ENCODE results near the gene RPLP2.
A peak's percentile ranks its signal among the peaks of the same experiment; 100 is the strongest.

RPLP2 gene

DNA sequence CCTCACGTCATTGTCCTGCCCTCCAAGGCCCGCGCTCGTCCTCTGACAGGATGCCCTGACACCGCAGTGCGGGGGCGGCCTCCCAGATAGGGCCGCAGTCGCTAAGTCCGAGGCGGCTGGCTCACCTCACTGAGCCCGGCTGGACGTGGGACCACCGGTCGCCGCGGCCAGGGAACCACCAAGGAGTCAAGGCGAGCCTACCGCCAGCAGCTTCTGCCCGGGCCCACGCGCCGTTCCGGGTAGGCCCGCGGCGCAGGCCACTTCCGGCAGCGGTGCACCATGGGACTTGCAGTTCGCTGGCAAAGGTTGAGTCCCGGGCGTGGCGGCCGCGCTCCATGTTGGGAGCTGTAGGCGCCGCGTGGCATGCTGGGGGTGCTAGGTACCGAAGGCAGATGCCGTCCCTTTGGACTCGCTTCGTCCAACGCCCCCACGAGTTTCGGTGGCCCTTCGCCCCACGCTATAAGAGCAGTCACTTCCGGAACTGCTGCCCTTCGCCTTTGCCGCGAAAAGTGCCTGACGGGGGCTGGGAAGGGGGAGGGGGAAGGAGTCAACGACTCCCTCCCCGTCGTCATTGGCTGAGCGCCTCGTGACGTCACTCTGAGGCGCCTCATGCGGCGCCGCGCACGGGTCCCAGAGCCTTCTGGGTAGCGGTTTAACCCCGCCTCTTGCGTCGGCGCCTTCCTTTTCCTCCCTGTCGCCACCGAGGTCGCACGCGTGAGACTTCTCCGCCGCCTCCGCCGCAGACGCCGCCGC is at the start of gene RPLP2:
Gene RPLP2, plus strand, starts transcription at position 681 of the 753 bp plus-strand sequence. CDS start 268 bp downstream, outside the sequence.
- peak; percentile 97 for DNase-seq (ENCODE audit: low spot score)

DNA sequence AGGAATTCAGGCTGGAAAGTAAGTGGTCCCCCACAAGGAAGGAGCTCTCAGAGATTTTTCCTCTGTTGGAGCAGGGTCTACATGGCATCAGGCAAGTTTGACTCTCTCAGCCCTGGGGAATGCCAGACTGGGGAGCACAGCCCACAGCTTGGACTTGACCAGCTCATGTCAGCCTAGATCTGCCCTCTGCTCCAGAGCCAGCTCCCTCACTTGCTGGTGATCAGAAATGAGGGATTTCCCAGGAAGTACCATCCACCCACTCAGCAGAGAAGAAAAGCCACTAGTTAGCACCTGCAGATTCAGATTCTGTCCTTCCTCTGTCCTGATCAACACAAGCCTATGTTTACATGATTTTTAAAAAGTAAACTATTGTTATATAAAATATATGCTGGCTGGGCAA is 49.5 kb upstream of the RPLP2 start:
- no peak for DNase-seq (ENCODE audit: low spot score)

DNA sequence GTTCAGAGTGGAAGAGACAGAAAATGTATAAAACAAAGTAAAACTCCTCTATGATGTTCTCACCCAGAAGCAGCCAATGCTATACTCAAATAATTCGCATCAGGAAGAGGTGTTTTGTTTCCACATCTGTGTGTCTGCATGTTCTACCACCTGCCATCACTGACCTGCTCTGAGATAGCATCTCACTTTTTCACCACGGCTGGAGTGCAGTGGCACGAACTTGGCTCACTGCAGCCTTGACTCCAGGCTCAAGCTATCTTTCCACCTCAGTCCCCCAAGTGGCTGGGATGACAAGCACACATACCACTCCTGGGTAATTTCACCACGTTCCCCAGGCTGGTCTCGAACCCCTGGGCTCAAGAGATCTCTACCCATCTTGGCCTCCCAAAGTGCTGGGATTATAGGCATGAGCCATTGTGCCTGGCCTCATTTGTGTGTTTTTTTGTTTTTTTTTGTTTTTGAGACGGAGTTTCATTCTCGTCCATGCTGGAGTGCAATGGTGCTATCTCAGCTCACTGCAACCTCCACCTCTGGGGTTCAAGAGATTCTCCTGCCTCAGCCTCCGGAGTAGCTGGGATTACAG is 48.1 kb upstream of the RPLP2 start:
- DNase-seq (ENCODE audit: low spot score) = no peak

DNA sequence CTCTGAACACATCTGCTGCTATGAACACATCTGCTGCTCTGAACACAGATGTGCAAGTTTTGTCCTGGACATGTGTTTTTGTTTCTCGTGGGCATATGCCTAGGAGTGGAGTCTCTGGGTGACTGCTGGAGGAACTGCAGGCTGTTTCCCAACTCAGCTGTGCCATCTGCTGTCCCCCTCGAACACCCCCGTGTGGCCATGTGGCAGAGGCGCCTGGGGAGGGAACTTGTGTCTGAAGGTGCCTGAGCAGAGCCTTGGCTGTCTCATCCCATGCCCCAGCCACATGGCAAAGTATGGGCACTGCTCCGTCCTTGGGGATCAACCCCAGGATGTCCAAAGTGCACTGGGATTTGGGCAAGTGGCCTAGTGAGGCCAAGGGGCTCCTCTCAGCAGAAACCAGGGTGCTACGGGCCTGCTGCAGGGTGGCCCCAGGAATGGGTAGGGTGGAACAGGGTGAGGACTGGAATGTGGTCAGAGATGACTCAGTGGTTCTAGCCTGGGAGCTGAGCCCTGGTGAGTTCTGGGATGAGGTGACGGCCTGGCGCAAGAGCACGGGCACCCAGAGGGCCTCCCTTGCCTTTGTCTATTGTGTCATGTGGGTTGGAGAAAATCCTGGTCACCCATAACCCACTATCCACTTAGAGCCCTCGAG is 47.2 kb upstream of the RPLP2 start:
- peak; percentile 83 for DNase-seq (ENCODE audit: low spot score)

DNA sequence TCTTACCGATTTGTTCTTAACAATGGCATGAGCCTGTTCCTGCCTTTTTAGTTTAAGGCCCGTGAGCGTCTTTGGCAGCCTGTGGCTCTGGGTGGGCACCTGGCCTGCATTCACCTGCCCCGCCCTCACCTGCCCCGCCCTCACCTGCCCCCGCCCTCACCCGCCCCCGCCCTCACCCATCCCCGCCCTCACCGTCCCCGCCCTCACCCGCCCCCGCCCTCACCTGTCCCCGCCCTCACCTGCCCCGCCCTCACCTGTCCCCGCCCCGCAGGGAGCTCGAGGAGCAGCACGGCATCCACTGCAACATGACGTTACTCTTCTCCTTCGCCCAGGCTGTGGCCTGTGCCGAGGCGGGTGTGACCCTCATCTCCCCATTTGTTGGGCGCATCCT is 46.7 kb upstream of the RPLP2 start:
- no peak for DNase-seq (ENCODE audit: low spot score)

DNA sequence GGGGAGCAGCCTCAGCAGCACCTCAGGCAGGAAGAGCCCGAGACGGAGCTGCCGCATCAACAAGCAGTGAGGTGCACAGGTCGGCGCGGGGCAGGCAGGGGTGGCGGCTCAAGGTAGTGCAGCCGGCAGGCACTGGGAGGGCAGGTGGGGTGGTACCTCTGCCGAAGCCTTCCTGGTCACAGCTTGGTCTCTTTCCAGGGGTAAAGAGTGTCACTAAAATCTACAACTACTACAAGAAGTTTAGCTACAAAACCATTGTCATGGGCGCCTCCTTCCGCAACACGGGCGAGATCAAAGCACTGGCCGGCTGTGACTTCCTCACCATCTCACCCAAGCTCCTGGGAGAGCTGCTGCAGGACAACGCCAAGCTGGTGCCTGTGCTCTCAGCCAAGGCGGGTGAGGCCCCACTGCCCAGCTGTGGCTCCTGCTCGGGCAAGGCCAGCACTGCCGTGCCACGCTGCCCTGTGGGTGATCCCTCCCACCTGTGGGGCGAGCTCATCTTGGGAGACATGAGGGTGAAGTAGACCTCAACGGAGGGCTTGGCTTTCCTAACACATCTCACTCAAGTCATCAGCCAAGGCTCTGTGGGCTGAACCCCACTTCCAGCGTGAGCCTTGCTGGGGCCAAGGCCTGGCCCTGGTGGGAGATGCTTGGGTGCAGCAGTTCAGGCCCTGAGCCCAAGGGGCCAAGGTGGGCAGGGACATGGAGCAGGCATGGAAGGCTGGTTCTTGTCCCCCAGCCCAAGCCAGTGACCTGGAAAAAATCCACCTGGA is 46.0 kb upstream of the RPLP2 start:
- DNase-seq (ENCODE audit: low spot score) = no peak

DNA sequence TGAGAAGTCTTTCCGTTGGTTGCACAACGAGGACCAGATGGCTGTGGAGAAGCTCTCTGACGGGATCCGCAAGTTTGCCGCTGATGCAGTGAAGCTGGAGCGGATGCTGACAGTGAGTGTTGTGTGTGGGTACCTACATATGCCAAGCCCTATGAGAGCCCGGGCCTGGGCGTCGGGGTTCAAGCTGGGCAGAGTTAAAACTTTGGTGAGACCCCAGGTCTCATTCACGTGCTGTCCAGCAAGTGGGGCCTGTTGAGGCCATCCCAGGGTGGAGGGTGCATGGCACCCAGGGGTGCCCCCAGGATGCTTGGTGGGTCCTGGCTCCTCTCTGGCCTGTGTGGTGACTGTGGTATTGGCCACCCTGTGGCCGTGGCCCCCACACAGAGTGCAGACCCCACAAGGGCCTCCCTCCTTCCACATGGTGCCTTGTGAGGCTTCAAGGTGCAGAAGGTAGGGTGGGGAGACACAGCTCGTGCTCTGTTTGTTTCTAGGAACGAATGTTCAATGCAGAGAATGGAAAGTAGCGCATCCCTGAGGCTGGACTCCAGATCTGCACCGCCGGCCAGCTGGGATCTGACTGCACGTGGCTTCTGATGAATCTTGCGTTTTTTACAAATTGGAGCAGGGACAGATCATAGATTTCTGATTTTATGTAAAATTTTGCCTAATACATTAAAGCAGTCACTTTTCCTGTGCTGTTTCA is 45.3 kb upstream of the RPLP2 start:
- DNase-seq (ENCODE audit: low spot score) = peak; percentile 35

DNA sequence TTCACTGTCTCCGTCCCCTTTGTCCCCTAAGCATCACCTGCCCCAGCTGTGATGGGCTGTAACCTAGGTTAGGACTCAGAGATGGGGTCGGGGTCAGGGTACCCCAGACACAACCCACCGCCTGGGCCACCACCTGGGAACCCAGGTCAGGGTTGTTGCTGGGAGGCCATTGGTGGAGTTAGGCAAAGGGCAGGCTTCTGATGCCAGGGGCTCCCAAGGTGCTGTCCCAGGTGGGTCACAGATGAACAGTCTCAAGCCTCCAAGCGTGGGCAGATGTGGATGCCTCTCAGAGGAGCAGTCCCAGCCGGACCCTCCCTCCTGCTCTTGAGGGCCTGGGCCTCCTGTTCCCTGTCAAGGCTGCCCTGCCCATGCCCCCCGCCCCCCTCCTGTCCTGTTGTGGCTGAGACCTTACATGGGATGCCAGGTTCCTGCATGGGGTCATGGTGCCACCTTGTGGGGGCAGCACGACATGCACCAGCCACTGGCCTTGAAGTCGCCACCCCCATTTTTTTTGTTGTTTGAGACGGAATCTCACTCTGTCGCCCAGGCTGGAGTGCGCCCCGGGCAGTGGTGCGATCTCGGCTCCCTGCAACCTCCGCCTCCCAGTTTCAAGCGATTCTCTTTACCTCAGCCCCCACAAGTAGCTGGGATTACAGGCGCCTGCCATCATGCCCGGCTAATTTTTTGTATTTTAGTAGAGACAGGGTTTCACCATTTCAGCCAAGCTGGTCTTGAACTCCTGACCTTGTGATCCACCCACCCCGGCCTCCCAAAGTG is 44.6 kb upstream of the RPLP2 start:
- peak; percentile 80 for DNase-seq (ENCODE audit: low spot score)

DNA sequence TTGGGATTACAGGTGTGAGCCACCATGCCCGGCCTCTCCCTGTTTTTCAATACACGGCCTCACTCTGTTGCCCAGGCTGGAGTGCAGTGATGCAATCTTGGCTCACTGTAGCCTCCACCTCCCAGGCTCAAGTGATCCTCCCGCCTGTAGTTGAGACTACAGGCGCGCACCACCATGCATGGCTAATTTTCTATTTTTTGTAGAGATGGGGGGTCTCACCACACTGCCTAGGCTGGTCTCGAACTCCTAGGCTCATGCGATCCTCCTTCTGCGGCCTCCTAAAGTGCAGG is 44.0 kb upstream of the RPLP2 start:
- DNase-seq (ENCODE audit: low spot score) = no peak

DNA sequence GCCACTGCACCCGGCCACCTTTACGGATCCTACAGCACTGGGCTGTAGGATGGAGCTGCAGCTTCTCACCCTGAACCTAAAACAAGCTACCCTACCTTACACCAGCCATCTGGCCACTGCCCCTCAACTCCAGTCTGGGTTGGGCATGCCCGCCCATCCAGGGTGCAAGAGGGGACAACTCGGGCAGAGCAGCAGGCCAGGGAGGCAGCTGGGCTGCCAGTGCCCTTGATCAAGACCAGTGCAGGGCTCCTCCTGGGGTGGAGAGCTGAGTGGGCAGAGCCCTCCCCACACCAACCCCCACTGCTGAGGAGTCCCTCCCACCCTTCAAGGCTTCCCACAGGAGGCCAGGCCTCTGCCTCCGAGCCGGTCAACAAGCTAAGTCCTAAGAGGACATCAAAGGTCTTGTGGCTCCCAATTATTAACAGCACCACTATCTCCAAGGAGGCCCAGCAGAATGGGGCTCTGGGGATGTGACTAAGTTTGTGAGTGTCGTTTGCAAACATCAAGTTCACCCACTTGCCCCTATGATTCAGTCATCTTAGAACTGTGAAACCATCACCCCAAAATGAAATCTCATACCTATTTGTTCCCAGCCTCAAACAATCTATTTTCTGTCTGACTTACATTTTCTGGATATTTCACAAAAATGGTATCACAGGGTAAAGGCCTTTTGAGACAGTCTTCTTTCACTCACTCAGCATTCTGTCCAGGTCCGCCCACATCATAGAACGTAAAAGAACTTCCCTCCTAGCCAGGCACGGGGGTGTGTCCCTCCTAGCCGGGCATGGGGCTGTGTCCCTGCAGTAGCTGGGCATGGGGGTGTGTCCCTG is 43.4 kb upstream of the RPLP2 start:
- DNase-seq (ENCODE audit: low spot score) = no peak

DNA sequence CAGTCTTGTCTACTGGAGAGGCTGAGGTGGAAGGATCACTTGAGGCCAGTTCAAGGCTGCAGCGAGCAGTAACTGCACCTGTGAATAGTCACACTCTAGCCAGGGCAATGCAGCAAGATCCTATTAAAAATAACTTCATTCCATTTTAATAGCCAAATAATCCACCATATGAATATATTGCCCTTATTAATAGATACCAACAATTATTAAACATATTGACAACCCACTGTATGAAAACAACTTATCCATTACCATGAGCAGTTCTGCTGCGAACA is 42.9 kb upstream of the RPLP2 start:
- DNase-seq (ENCODE audit: low spot score) = no peak

DNA sequence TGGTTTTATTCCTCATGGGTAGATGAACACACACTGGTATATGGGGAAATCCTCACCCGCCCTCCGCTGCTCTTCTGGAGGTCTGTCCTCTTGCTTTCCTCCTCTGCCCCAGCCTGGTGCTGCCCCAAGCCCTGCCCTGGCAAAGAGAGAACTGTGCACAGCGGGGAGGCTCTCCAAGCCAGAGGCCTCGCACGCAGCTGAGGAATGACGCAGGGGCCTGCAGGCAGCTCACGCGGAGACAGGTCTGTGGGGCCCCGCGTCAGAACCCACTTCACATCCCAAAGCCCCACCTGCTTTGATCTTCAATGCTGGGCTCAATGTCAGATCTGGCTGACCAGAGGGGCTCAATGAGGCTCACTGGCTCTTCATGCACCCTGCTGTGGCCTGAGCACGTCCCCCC is 42.5 kb upstream of the RPLP2 start:
- DNase-seq (ENCODE audit: low spot score) = no peak

DNA sequence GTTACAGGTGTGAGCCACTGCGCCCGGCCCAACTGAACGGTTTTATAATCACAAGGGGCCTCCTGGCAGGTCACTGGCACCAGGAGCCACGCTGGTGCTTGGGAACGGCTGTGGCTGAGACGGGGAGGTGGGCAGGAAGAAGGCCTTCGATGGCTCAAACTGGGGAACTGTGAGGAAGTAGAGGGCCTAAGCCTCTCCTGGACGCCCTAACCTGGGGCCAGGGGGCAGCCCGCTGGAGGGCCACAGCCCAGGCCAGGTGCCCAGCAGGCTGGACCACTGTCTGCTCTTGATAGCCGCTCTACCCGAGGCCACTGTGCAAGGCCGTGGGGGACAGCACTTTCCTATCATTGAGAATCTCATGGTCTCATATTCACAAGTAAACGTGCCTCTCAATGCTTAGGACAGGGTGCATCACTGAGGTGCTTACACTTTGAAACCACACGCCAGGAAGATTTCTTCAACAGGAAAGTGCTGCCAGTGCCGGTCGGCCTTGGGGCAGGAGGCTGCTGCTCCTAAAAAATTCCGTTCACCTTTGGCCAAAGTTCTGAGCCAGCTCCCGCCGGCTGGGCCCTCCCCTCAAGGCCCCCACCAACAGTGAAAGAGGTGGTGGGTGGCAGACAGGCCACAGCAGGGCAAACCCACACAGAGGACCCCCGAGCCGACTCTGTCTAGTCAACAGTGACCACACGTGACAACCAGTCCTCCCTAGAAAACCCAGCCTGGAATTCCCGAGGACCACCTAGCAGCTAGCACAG is 39.7 kb upstream of the RPLP2 start:
- no peak for DNase-seq (ENCODE audit: low spot score)

DNA sequence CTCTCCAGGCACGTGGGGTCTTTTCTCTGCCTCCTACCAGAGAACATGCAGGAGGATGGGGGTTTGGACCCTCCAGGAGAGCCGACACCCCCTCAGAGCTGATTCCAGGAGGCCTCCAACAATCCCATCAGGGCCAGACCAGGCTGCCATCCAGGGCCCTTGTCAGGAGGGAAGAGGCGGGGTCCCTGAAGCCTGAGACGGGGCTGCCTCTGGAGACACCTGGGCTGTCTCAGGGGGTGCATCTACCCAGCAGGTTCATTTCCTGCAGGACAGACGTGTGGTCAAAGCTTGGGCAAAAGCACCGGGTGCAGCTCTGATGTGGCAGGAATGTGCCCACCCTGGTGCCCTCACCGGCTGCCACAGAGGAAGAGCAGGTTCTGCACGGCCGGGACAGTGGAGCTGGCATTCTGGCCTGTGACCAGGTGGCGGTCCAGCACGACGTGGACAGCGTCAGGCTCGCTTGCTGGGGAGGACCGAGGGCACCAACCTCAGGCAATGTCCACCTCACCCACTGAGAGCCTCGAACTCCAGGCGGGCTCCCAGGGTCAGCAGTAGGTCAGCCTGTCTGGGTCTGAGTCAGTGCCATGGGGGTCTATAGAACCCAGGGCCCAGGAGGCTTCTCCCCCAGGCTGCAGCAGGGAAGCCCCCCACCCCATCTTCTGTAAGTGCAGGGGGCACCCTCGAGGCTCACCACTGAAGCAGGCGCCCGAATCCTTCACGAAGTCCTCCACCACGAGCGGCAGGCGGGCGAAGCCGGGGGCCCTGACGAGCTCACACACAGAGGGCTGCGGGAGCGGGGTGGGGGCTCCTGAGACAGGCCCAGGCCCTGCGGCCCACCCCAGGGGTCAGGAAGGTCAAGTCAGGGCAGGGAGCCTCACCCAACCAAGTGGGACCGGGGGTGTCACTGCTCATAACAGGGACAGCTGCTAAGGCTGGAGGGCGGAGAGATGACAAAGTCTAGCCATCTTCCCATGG is 38.8 kb upstream of the RPLP2 start:
- no peak for DNase-seq (ENCODE audit: low spot score)

DNA sequence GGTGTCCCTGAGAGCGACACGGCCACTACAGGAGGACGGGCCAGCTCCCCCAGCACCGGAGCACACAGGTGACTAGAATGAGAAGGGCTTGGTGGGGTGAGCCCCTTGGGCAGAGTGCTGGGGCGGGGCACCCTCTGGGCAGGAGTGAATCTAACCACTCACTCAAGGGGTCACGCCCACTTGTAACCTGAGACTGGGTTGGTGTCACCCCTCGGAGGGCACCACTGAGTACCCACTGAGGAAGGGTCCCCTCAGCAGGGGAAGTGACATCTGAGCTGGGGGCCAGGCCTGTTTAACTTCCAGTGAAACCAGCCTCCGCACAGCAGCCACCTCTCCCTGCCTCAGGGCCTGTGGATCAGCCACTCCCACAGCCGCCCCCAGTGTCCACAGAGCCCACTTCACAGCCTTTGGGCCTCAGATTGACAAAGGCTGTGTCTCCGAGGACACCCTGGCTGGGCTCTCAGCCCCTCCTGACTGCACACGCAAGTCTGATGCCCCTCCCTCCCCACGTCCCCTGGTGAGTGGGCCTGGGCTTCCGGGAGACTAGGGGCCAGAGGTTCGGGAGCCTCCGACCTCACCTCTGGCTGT is 38.1 kb upstream of the RPLP2 start:
- DNase-seq (ENCODE audit: low spot score) = no peak

DNA sequence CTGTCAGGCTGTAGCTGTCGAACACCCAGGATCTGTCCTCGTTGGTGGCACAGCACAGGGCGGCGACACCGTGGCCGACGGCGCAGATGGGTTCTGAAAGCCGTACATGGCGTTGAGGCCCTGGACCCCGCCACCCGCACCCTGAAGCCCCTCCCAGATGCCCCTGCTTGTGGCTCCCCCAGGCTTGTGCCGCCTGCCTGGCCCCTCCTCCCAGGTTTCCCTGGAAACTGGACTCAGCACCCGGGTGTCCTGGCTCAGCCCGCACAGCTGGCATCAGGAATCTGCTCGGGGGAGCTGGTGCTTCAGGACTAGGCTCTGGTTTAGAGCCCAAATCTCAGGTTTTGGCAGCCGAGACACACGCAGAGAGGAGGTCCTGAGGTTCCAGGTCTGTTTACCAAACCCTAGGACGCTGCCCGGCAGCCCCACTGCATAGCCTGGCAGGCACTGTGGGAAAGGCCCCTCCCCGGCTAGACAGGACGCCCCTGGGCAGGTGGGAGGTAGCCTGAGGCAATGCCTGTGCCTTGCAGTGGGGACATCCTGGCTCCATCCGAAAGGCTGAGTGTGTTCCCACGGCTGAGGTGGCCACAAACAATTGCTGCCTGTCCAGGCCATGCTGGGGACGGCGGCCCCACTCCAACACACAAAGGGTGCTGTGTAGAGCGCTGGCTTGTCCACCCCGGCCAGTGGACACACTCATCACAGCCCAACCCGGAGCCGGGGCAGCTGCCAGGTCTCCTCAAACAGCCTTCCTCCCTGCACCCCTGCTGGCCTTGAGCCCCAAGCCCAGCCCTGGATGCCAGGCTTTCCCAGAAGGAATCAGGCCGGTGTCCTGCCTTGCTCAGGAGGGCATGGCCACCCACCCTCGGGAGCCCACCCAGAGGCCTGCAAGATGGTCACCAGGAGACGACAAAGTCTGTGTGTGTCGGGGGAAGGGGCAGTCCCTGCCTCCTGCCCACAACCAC is 37.1 kb upstream of the RPLP2 start:
- DNase-seq (ENCODE audit: low spot score) = peak; percentile 97

DNA sequence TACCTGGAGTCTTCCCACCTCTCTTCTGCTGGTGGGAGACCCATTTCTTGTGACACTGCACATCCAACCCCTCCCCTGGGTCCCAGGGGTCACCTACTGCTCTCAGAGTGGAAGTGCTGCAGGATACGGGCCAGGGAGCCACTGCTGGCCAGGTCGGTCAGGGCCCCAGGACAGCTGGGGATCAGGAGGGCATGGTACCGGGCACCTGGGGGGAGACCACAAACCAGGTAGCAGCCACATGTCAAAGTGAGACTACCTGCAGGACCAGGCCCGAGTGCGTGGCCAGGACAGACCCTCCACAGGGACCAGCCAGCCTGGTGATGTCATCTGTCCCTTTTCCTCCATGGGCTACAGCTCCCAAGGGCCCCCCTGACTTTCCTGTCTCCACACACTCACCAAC is 36.3 kb upstream of the RPLP2 start:
- no peak for DNase-seq (ENCODE audit: low spot score)
